ENCODE data around the gene UST. TPM values are rescaled to one million over a fixed set of nuclear protein-coding genes. Genes with fewer than 3 reads are reported as not detected.

Gene UST
- total and polyA plus RNA-seq, 2 of the 8 experiments (the other 6 are each of a cell fraction or from before 2014, with no cell fraction given) = 13.5 to 34.5 TPM

- POLR2A ChIA-PET (ENCODE audit: partially characterized antibody) = no interaction called here
- FAIRE-seq = no peak
- TF ChIP-seq HDAC6 (IDR thresholded peaks at IDR 0.05; ENCODE audit: low read depth, low read length) (no peak), YY1 (IDR thresholded peaks at IDR 0.05; ENCODE audit: low read depth, low read length) (no peak), KDM5A (IDR thresholded peaks at IDR 0.05; ENCODE audit: low read length) (no peak), CTBP2 (IDR thresholded peaks at IDR 0.05; ENCODE audit: borderline replicate concordance, insufficient read depth, insufficient read length, low read length) (no peak), SP4 (IDR thresholded peaks at IDR 0.05; ENCODE audit: low read length) (no peak), PHF8 (conservative IDR thresholded peaks at IDR 0.05; ENCODE audit: low read depth, low read length) (no peak), SIN3A (conservative IDR thresholded peaks at IDR 0.05 in 1 of 2, IDR thresholded peaks at IDR 0.05 in 1 of 2; ENCODE audit: low read depth in 1 of 2, low read length in 2 of 2) (no peak), ZNF274 (IDR thresholded peaks at IDR 0.05; ENCODE audit: borderline replicate concordance, extremely low read depth, low read length) (no peak)
- TF ChIP-seq, protein P1, sequence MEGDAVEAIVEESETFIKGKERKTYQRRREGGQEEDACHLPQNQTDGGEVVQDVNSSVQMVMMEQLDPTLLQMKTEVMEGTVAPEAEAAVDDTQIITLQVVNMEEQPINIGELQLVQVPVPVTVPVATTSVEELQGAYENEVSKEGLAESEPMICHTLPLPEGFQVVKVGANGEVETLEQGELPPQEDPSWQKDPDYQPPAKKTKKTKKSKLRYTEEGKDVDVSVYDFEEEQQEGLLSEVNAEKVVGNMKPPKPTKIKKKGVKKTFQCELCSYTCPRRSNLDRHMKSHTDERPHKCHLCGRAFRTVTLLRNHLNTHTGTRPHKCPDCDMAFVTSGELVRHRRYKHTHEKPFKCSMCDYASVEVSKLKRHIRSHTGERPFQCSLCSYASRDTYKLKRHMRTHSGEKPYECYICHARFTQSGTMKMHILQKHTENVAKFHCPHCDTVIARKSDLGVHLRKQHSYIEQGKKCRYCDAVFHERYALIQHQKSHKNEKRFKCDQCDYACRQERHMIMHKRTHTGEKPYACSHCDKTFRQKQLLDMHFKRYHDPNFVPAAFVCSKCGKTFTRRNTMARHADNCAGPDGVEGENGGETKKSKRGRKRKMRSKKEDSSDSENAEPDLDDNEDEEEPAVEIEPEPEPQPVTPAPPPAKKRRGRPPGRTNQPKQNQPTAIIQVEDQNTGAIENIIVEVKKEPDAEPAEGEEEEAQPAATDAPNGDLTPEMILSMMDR (IDR thresholded peaks at IDR 0.05; ENCODE audit: control extremely low read depth in 1 of 3, insufficient read depth in 1 of 3, low read depth in 1 of 3, low read length in 3 of 3) = no peak
Measured at GRCh38 chr6:148846778-148847761, 100.2 kb downstream of the UST start.

More at GRCh38 chr6:148846778-148847761, 100.2 kb downstream of the UST start:
- H3K9me3 ChIP-seq (ENCODE audit: insufficient read depth in 2 of 2, low read depth in 1 of 2, low read length in 1 of 2) = no peaks in the 10 kb centered on the region
- no peak overlapping the region for H2BK5ac ChIP-seq (ENCODE audit: low read depth, low read length)
- no peak overlapping the region for H2AFZ ChIP-seq (ENCODE audit: low read length)
- no peak overlapping the region for H2AK5ac ChIP-seq (ENCODE audit: low read depth, low read length)
- no peak overlapping the region for H4K5ac ChIP-seq (ENCODE audit: insufficient read length, low read depth, low read length)
- H3K4me2 ChIP-seq (ENCODE audit: insufficient read depth in 1 of 2, low read depth in 2 of 2, low read length in 2 of 2) = no peak overlapping the region
- no peak overlapping the region for H3K4me3 ChIP-seq (ENCODE audit: extremely low read depth in 1 of 4, insufficient read depth in 2 of 4, low read depth in 3 of 4, low read length in 4 of 4)
- CTCF ChIA-PET (ENCODE audit: partially characterized antibody) = interaction anchor here (1.0 kb wide), 1 partner anchor 46 kb away, joined by 3 read pairs; no protein-coding TSS in a partner anchor
- 94% methylated on average over 4 of the region's 4 CpGs; no CpG with 5 or more reads in 1 of the 2 experiments for WGBS, 2 experiments (ENCODE audit: extremely low coverage in 1 of 2, insufficient coverage in 1 of 2, insufficient read length in 1 of 2, insufficient replicate concordance in 2 of 2, low coverage in 1 of 2, low lambda C conversion rate in 2 of 2, missing lambda C conversion rate in 1 of 2)
- peaks cover 3 to 16% (median 9%) of the 10 kb centered on the region in 4 experiments; a peak in 5 of 7 replicates for H3K4me1 ChIP-seq (replicated peaks in 1 of 4; ENCODE audit: control insufficient read depth in 3 of 4, insufficient read depth in 4 of 4, low read length in 3 of 4)
- no peak overlapping the region for H3K56ac ChIP-seq (replicated peaks; ENCODE audit: insufficient read length, low read depth, low read length)
- DNase-seq (ENCODE audit: low read depth in 1 of 2, low spot score in 2 of 2) = no peak
- no peak overlapping the region for H2BK20ac ChIP-seq (ENCODE audit: low read length)
- H2BK15ac ChIP-seq (ENCODE audit: low read length) = no peak overlapping the region
- no peak overlapping the region for H2BK12ac ChIP-seq (ENCODE audit: low read depth, low read length)
- no peak overlapping the region for H3K14ac ChIP-seq (ENCODE audit: insufficient read length)
- H3K9ac ChIP-seq (replicated peaks in 1 of 4; ENCODE audit: extremely low read depth in 1 of 4, low read depth in 3 of 4, low read length in 3 of 4) = no peak overlapping the region
- no peaks in the 10 kb centered on the region for H3K36me3 ChIP-seq (ENCODE audit: control insufficient read depth in 2 of 4, insufficient read depth in 4 of 4, low read length in 3 of 4)
- no peak overlapping the region for H3K23ac ChIP-seq (ENCODE audit: insufficient read length)
- no peak overlapping the region for H3K18ac ChIP-seq (ENCODE audit: extremely low read depth, low read length)
- H3K23me2 ChIP-seq (ENCODE audit: low read depth, low read length) = no peaks in the 10 kb centered on the region
- H3K4ac ChIP-seq (replicated peaks; ENCODE audit: insufficient read length, low read depth, low read length) = no peak overlapping the region
- no peak overlapping the region for H4K91ac ChIP-seq (replicated peaks; ENCODE audit: insufficient read length, low read length)
- H3K79me1 ChIP-seq (ENCODE audit: low read depth, low read length) = peaks cover 10% of the 10 kb centered on the region
- H2BK120ac ChIP-seq (replicated peaks; ENCODE audit: low read depth, low read length) = no peak overlapping the region
- peaks cover 4 to 12% of the 10 kb centered on the region in 2 experiments for H4K20me1 ChIP-seq (replicated peaks in 1 of 2; ENCODE audit: control insufficient read depth in 1 of 2, insufficient read depth in 2 of 2, low read length in 2 of 2)
- H3K27ac ChIP-seq (ENCODE audit: low read depth, low read length) = no peak overlapping the region
- H3K79me2 ChIP-seq (ENCODE audit: control insufficient read depth in 1 of 2, insufficient read depth in 2 of 2, low read length in 2 of 2) = peaks cover 11 to 88% of the 10 kb centered on the region in 2 experiments
- no peak overlapping the region for H4K8ac ChIP-seq (ENCODE audit: extremely low read depth, insufficient read depth, low read length)
- H3K27me3 ChIP-seq (replicated peaks in 1 of 4; ENCODE audit: control insufficient read depth in 3 of 4, extremely low read depth in 1 of 4, insufficient read depth in 3 of 4, low read length in 3 of 4) = no peaks in the 10 kb centered on the region

All from H1 (cell line).